Measurements from ENCODE around the gene VTI1A.

DNA sequence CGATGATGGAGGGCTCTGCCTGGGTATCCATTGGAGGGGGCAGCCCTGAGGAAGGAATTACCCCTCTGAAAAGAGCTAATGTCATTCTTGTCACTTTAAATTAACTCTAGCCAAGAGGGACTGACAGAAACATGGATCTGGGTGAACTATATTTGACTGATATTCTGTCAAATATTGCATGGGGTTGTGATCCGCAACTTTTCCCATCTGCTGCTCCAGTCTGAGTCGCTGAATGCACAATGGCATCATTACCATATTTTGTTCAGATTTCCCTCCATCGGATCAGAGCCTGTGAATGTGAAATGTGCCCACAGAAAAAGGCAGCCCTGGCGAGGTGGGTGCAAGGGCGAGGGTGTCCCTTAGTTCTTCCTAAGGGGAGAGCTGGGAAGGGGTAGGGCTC, 402.5 kb downstream of the VTI1A start:
- TF ChIP-seq, protein P1, sequence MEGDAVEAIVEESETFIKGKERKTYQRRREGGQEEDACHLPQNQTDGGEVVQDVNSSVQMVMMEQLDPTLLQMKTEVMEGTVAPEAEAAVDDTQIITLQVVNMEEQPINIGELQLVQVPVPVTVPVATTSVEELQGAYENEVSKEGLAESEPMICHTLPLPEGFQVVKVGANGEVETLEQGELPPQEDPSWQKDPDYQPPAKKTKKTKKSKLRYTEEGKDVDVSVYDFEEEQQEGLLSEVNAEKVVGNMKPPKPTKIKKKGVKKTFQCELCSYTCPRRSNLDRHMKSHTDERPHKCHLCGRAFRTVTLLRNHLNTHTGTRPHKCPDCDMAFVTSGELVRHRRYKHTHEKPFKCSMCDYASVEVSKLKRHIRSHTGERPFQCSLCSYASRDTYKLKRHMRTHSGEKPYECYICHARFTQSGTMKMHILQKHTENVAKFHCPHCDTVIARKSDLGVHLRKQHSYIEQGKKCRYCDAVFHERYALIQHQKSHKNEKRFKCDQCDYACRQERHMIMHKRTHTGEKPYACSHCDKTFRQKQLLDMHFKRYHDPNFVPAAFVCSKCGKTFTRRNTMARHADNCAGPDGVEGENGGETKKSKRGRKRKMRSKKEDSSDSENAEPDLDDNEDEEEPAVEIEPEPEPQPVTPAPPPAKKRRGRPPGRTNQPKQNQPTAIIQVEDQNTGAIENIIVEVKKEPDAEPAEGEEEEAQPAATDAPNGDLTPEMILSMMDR (IDR thresholded peaks at IDR 0.05), result no peak
- TF ChIP-seq POLR2A (IDR thresholded peaks at IDR 0.05) (no peak), POLR2AphosphoS5 (IDR thresholded peaks at IDR 0.05) (no peak)

Measured in sigmoid colon (tissue), 4 donors.